Spleen (tissue), 11 donors: ENCODE results near the gene HCFC1. TPM values are rescaled to one million over a fixed set of nuclear protein-coding genes. Genes with fewer than 3 reads are reported as not detected.

Experiments used
- DNase-seq: peaks from one replicate; pipeline ENCODE4 v3.0.0-alpha.2; 2020
- H3K27ac ChIP-seq, 8 donors: fragments of 200-600 bp; sonication (generic) in 7 of 8; 1 replicate in 4 of 8; 2 replicates in 4 of 8; pipeline versions ENCODE4 v1.5.0 to v1.8.0; 2016 to 2021; ENCODE audit warnings: inconsistent platforms in 4 of 8, mild to moderate bottlenecking in 4 of 8, moderate library complexity in 1 of 8
- H3K27me3 ChIP-seq, 7 donors: fragments of 200-600 bp; sonication (generic) in 6 of 7; replicated peaks in 1 of 7; 1 replicate in 4 of 7; 2 replicates in 3 of 7; pipeline versions ENCODE4 v1.5.0 to v1.8.0; 2016 to 2021; ENCODE audit warnings: inconsistent platforms in 3 of 7, mild to moderate bottlenecking in 1 of 7
- H3K36me3 ChIP-seq, 6 donors: fragments of 200-600 bp; sonication (generic) in 5 of 6; 1 replicate in 4 of 6; 2 replicates in 2 of 6; pipeline versions ENCODE4 v1.5.0 to v1.8.0; 2016 to 2021; ENCODE audit warnings: inconsistent platforms in 2 of 6
- H3K4me1 ChIP-seq, 6 donors: fragments of 200-600 bp; sonication (generic) in 5 of 6; 1 replicate in 3 of 6; 2 replicates in 3 of 6; pipeline versions ENCODE4 v1.5.0 to v1.8.0; 2016 to 2021; ENCODE audit warnings: inconsistent platforms in 3 of 6
- H3K4me3 ChIP-seq, 8 donors: fragments of 200-600 bp; sonication (generic) in 7 of 8; 1 replicate in 4 of 8; 2 replicates in 4 of 8; pipeline versions ENCODE4 v1.5.0 to v1.8.0; 2016 to 2021; ENCODE audit warnings: inconsistent platforms in 4 of 8, mild to moderate bottlenecking in 4 of 8, moderate library complexity in 2 of 8
- H3K9me3 ChIP-seq, 8 donors: fragments of 200-600 bp; sonication (generic) in 7 of 8; 1 replicate in 4 of 8; 2 replicates in 4 of 8; pipeline versions ENCODE4 v1.5.0 to v1.8.0; 2016 to 2021; ENCODE audit warnings: inconsistent platforms in 4 of 8
- POLR2A ChIP-seq, 3 donors: fragments of 450-650 bp; IDR thresholded peaks; one replicate each; pipeline ENCODE4 v1.5.1; 2017; ENCODE audit warnings: antibody characterized with exemption in 3 of 3, mild to moderate bottlenecking in 1 of 3
- POLR2AphosphoS5 ChIP-seq, 3 donors: sonication (generic); formaldehyde crosslinking; IDR thresholded peaks; one replicate each; pipeline ENCODE4 v1.5.1; 2017; ENCODE audit warnings: antibody characterized with exemption in 3 of 3
- WGBS, 5 donors: extraction: QIAGEN DNeasy Blood & Tissue Kit in 3 of 5; methylation state at CpG; one replicate each; pipeline versions ENCODE4 v1.1.5 to v1.1.7; 2013 to 2018; 5-methylcytosine and 5-hydroxymethylcytosine counted together
- intact Hi-C: fragments of 100-400 bp; cut with DNase I; formaldehyde crosslinking; loops from one replicate; pipeline ENCODE4 v1.15.0; 2023; ENCODE audit warnings: low total_unique reads
- polyA plus RNA-seq, 3 donors: library from polyadenylated mRNA; stranded (reverse); fragments of 200-250 nt; gene quantifications; one replicate each; pipeline ENCODE4 v1.2.1, GENCODE V29; 2013
- total RNA-seq, 7 donors: library from RNA; depleted of rRNA in 3 of 7; stranded (reverse); fragments of >200 nt in 3 of 7; fragmentation: NEBNext Ultra II Directional in 4 of 7; extraction: Animal tissue kit (Norgen Biotek cat#: 25700) in 4 of 7; gene quantifications; one replicate each; pipeline versions ENCODE4 v1.1.0 to v1.2.1, GENCODE V29; 2016 to 2021
- TF ChIP-seq, protein P1 (sequence below), 11 experiments: fragments of 200-600 bp in 7 of 11; fragments of 450-650 bp in 4 of 11; sonication (generic) in 4 of 11; IDR thresholded peaks in 8 of 11; conservative IDR thresholded peaks in 3 of 11; 1 replicate in 7 of 11; 2 replicates in 4 of 11; pipeline versions ENCODE4 v1.4.0 to v1.8.0; 2016 to 2021; ENCODE audit warnings: antibody characterized with exemption in 11 of 11, inconsistent platforms in 4 of 11, mild to moderate bottlenecking in 1 of 11
- donor health status: healthy with polysubstance abuse.
- donor health status: DM: no; HTN: no; CAD: no; lungs with moderate emphysema.
- donor health status: DM: no; HTN: no; CAD: no.
- donor health status: Bipolar disorder and iron deficiency.
- donor health status: healthy.
- donor health status: DM: no; HTN: no; CAD: no.
- donor health status: DM: yes; HTN: yes; CAD: no.

Gene HCFC1
- total and polyA plus RNA-seq, 10 donors, result 9.5 to 86.5 (median 60.8) TPM

DNA sequence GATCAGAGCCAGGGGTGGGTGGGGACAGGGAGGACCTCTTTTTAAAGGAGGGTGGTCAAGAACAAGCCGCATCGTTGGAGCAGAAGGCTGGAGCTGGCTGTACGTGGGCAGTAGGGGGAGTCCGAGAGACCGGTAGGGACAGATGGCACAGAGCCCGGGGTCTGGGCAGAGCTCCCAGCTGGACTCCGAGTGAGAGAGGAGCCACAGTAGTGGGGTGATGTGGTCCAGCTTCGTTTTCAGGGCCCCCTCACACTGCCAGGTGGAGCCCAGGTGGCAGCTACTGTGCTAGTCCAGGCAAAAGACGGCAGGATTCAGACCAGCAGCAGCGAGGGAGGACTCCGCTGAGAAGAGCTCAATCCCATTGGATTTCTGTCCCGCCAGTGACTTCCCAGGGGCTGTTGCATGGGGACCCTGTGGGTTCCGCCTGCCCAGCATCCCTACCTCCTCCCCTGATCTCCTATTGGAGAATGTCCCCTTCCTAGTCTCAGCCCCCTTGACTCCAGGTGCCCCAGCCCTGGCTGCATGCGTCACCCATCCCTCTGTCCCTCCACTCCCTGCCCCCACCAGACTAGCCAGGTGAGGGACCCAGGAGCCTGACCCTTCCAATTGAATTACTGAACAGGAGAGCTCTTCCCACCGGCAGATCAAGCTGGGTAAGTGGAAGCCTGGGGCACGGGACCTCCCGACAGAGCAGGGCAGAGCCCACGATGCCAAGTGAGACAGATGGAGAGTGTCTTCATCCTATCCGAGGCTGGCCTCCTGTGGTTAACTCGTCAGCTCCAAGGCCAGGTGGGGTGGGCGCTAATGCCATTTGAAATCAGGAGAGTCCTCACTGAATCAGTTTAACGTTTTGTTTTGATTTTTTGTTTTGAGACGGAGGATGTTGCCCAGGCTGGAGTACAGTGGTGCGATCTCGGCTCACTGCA, 48.4 kb downstream of the HCFC1 start:
- H3K9me3 ChIP-seq, result no peaks in the 10 kb centered on the region
- H3K27ac ChIP-seq, result peak overlapping the region in 6 of 8 donors; percentile 32 to 99 (median 97)
- WGBS, 5 donors, result 40 to 64% (median 52%) methylated on average over 17 to 25 of the region's 25 CpGs
- TF ChIP-seq POLR2A (IDR thresholded peaks at IDR 0.05) (no peak), POLR2AphosphoS5 (IDR thresholded peaks at IDR 0.05) (peak; percentile 9 to 20 (median 16))
- TF ChIP-seq, protein P1, sequence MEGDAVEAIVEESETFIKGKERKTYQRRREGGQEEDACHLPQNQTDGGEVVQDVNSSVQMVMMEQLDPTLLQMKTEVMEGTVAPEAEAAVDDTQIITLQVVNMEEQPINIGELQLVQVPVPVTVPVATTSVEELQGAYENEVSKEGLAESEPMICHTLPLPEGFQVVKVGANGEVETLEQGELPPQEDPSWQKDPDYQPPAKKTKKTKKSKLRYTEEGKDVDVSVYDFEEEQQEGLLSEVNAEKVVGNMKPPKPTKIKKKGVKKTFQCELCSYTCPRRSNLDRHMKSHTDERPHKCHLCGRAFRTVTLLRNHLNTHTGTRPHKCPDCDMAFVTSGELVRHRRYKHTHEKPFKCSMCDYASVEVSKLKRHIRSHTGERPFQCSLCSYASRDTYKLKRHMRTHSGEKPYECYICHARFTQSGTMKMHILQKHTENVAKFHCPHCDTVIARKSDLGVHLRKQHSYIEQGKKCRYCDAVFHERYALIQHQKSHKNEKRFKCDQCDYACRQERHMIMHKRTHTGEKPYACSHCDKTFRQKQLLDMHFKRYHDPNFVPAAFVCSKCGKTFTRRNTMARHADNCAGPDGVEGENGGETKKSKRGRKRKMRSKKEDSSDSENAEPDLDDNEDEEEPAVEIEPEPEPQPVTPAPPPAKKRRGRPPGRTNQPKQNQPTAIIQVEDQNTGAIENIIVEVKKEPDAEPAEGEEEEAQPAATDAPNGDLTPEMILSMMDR (IDR thresholded peaks at IDR 0.05 in 8 of 11, conservative IDR thresholded peaks at IDR 0.05 in 3 of 11), result peak in 9 of 11 experiments; percentile 25 to 54 (median 47)
- DNase-seq, result peak; percentile 86
- intact Hi-C loops, result no loop called here
- H3K36me3 ChIP-seq, result peaks cover 0 to 38% (median 13%) of the 10 kb centered on the region in 6 donors
- H3K4me1 ChIP-seq, result peaks cover 9 to 71% (median 65%) of the 10 kb centered on the region in 6 donors
- H3K27me3 ChIP-seq, result peaks cover 0 to 18% (median 0%) of the 10 kb centered on the region in 7 donors
- peak overlapping the region in 5 of 8 donors; percentile 38 to 71 (median 55) for H3K4me3 ChIP-seq

DNA sequence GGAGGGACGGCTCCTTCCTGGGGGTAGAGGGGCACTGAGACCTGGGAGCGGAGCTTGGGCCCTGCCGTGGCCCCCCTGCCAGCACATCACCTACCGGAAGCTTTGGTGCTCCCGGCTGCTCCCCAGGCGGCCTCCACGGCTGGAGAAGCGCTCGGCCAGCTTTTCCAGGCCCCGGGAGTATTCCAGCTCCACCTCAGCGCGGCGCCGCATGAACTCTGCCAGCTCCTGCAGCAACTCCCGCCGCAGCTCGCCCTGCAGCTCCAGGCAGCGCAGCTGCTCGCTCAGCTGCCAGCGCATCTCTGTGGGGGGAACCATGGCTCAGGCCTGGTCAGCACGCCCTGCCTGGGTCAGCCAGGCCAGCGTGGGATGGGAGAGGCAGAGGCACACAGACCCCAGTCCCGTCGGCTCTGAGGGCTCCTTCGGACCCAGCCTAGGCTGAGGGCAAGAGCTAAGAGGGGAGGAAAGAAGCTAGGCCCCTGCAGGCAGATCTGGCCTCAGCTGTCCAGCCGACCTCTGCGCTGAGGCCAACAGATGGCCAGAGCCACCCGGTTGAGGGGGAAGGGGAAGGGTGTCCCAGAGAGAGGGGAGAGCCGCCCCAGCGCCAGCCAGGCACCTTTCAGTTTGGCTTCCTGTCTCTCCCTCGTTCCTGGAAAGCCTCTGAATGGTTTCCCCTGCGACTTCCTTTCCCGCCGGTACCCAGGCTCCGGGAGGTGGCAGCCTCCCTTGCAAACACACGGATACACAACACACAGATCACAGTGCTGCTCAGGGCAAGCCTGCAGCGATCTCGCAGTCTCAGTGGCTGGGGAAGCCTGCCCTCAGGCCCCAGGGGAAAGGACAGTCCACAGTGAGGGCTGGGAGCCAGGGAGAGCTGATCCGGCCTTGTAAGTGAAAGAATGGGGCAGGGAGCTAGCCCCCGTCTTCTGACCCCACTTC, 49.8 kb downstream of the HCFC1 start:
- peak; percentile 81 for DNase-seq
- peaks cover 0 to 18% (median 0%) of the 10 kb centered on the region in 7 donors for H3K27me3 ChIP-seq

DNA sequence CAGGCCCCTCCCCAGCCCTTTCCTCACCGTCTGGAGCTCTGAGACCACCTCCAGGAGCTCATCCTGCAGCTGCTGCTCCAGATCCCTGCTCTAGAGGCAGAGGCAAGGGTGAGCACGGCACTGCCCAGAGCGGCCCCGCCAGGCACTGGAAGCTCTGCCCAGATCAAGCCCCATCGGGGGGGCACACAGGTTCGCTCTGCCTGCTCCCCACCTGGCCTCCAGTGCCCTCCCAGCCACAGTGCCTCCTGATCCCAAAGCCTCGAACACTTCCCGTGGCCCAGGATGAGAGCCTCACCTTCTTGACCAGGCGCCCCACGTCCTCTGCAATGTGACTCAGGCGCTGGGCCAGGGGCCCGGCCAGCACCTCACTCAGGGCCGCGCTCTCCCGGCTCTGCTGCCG, 50.5 kb downstream of the HCFC1 start:
- H3K27ac ChIP-seq, result peak overlapping the region in 3 of 8 donors; percentile 96 to 99 (median 99)
- peaks cover 0 to 59% (median 17%) of the 10 kb centered on the region in 6 donors for H3K36me3 ChIP-seq
- TF ChIP-seq, protein P1 (IDR thresholded peaks at IDR 0.05 in 8 of 11, conservative IDR thresholded peaks at IDR 0.05 in 3 of 11), result no peak
- peak in 1 of 3 donors; percentile 1 for TF ChIP-seq POLR2AphosphoS5 (IDR thresholded peaks at IDR 0.05)
- WGBS, 5 donors, result 60 to 90% (median 83%) methylated on average over 1 to 16 of the region's 16 CpGs
- H3K27me3 ChIP-seq, result peaks cover 0 to 18% (median 0%) of the 10 kb centered on the region in 7 donors
- intact Hi-C loops, result no loop called here
- H3K9me3 ChIP-seq, result no peaks in the 10 kb centered on the region
- H3K4me3 ChIP-seq, result peak overlapping the region in 1 of 8 donors; percentile 71
- DNase-seq, result no peak
- peaks cover 9 to 55% (median 51%) of the 10 kb centered on the region in 6 donors for H3K4me1 ChIP-seq

More for the DNA sequence above, 49.8 kb downstream of the HCFC1 start:
- TF ChIP-seq POLR2AphosphoS5 (IDR thresholded peaks at IDR 0.05), result peak in 2 of 3 donors; percentile 44
- TF ChIP-seq, protein P1 (IDR thresholded peaks at IDR 0.05 in 8 of 11, conservative IDR thresholded peaks at IDR 0.05 in 3 of 11), result no peak
- no peaks in the 10 kb centered on the region for H3K9me3 ChIP-seq
- H3K4me3 ChIP-seq, result peak overlapping the region in 3 of 8 donors; percentile 4 to 71 (median 11)
- H3K27ac ChIP-seq, result peak overlapping the region in 6 of 8 donors; percentile 22 to 99 (median 97)
- peaks cover 9 to 61% (median 55%) of the 10 kb centered on the region in 6 donors for H3K4me1 ChIP-seq
- WGBS, 5 donors, result 44 to 63% (median 53%) methylated on average over 18 to 40 of the region's 40 CpGs; no CpG with 5 or more reads in 1 of the 5 donors
- intact Hi-C loops, result no loop called here
- peaks cover 0 to 52% (median 17%) of the 10 kb centered on the region in 6 donors for H3K36me3 ChIP-seq
